PFSK-1 (cell line): Measurements from ENCODE around the gene ULK1.

Experiments used
- FOXP2 ChIP-seq: optimal IDR thresholded peaks from 2 replicates; pipeline ENCODE3; 2011; ENCODE audit warnings: borderline replicate concordance, control low read depth, inconsistent platforms; ENCODE audit not compliant: insufficient read depth; ENCODE audit errors: extremely low read length, extremely low read depth
- POLR2AphosphoS5 ChIP-seq: IDR thresholded peaks from 2 replicates; pipeline ENCODE4 v1.6.1; 2012; ENCODE audit warnings: low read depth, mild to moderate bottlenecking, control low read depth, low read length, moderate library complexity
- REST ChIP-seq, 2 experiments: IDR thresholded peaks; 2 replicates each; pipeline versions ENCODE4 v1.6.1 to v1.8.0; 2011 to 2012; ENCODE audit warnings: low read depth in 2 of 2, low read length in 2 of 2, control low read depth in 1 of 2, inconsistent platforms in 1 of 2, mild to moderate bottlenecking in 1 of 2, moderate library complexity in 1 of 2; ENCODE audit not compliant: insufficient read depth in 1 of 2
- SIN3A ChIP-seq: IDR thresholded peaks from 2 replicates; pipeline ENCODE4 v1.6.1; 2012; ENCODE audit warnings: mild to moderate bottlenecking, low read length, moderate library complexity, borderline replicate concordance; ENCODE audit not compliant: insufficient read depth
- TAF1 ChIP-seq: IDR thresholded peaks from 2 replicates; pipeline ENCODE4 v1.6.1; 2012; ENCODE audit warnings: low read length, control low read depth, borderline replicate concordance; ENCODE audit not compliant: insufficient read depth

Gene ULK1

GRCh38 chr12:131862994-131863710, 31.3 kb upstream of the ULK1 start:
- TF ChIP-seq REST (IDR thresholded peaks at IDR 0.05; ENCODE audit: insufficient read depth in 1 of 2, low read depth in 2 of 2, low read length in 2 of 2) (no peak), SIN3A (no peak), POLR2AphosphoS5 (no peak), TAF1 (no peak), FOXP2 (no peak)

GRCh38 chr12:131863711-131864396, 30.6 kb upstream of the ULK1 start:
- TF ChIP-seq FOXP2 (no peak), TAF1 (no peak), REST (IDR thresholded peaks at IDR 0.05; ENCODE audit: insufficient read depth in 1 of 2, low read depth in 2 of 2, low read length in 2 of 2) (no peak), SIN3A (no peak), POLR2AphosphoS5 (no peak)

GRCh38 chr12:131864469-131864868, 30.0 kb upstream of the ULK1 start:
- TF ChIP-seq FOXP2 (no peak), TAF1 (no peak), POLR2AphosphoS5 (no peak), SIN3A (no peak)

GRCh38 chr12:131865180-131865875, 29.1 kb upstream of the ULK1 start:
- TF ChIP-seq SIN3A (no peak), FOXP2 (no peak), POLR2AphosphoS5 (no peak), TAF1 (no peak), REST (IDR thresholded peaks at IDR 0.05; ENCODE audit: insufficient read depth in 1 of 2, low read depth in 2 of 2, low read length in 2 of 2) (no peak)

GRCh38 chr12:131867471-131867870, 27.0 kb upstream of the ULK1 start:
- TF ChIP-seq POLR2AphosphoS5, result no peak
- no peak for TF ChIP-seq SIN3A
- TF ChIP-seq TAF1, result no peak
- TF ChIP-seq FOXP2, result no peak
- no peak for TF ChIP-seq REST (IDR thresholded peaks at IDR 0.05; ENCODE audit: insufficient read depth in 1 of 2, low read depth in 2 of 2, low read length in 2 of 2)
